Esophagus squamous epithelium (tissue), 4 donors: Measurements from ENCODE around the gene NRXN2.

Experiments
- CTCF ChIP-seq, 6 experiments: fragments of 450-650 bp in 4 of 6; fragments of 200-600 bp in 2 of 6; sonication (generic) in 2 of 6; IDR thresholded peaks; one replicate each; pipeline ENCODE4 v1.5.1; 2016 to 2019; ENCODE audit warnings: antibody characterized with exemption in 6 of 6, mild to moderate bottlenecking in 4 of 6, moderate library complexity in 4 of 6
- POLR2A ChIP-seq, 4 donors: fragments of 450-650 bp; IDR thresholded peaks; one replicate each; pipeline ENCODE4 v1.6.1; 2017; ENCODE audit warnings: antibody characterized with exemption in 4 of 4, mild to moderate bottlenecking in 4 of 4, moderate library complexity in 3 of 4

- TF ChIP-seq CTCF (IDR thresholded peaks at IDR 0.05) (no peak), POLR2A (IDR thresholded peaks at IDR 0.05) (no peak)
These were observed 2.0 kb upstream of the NRXN2 start for GRCh38 chr11:64724863-64725532.
